Astrocyte (in vitro differentiated cells and primary cell): ENCODE measurements around the gene LINC00305. TPM values are rescaled to one million over a fixed set of nuclear protein-coding genes. Genes with fewer than 3 reads are reported as not detected.

Experiments
- DNase-seq: peaks from one replicate; pipeline ENCODE4 v3.0.0-alpha.2; 2010; ENCODE audit warnings: low read depth
- FAIRE-seq: peaks from 2 replicates; lab custom pipeline; 2011; peaks lifted over from hg19 to GRCh38; lab: Jason Lieb, UNC
- H2AFZ ChIP-seq: 2 replicates; pipeline ENCODE4 v1.6.0; 2012; ENCODE audit warnings: low read depth, low read length, inconsistent platforms
- H3K27ac ChIP-seq: 2 replicates; pipeline ENCODE4 v1.5.1; 2011; ENCODE audit warnings: low read depth, low read length, inconsistent platforms
- H3K27me3 ChIP-seq: 2 replicates; pipeline ENCODE4 v1.6.0; 2011; ENCODE audit warnings: low read length, inconsistent platforms; ENCODE audit not compliant: insufficient read depth
- H3K36me3 ChIP-seq: 2 replicates; pipeline ENCODE4 v1.5.1; 2011; ENCODE audit warnings: low read length, inconsistent platforms; ENCODE audit not compliant: insufficient read depth
- H3K4me1 ChIP-seq: 2 replicates; pipeline ENCODE4 v1.5.1; 2011; ENCODE audit warnings: low read length, inconsistent platforms; ENCODE audit not compliant: insufficient read depth
- H3K4me2 ChIP-seq: 2 replicates; pipeline ENCODE4 v1.6.0; 2012; ENCODE audit warnings: low read length, inconsistent platforms
- H3K4me3 ChIP-seq: 2 replicates; pipeline ENCODE4 v1.5.1; 2011; ENCODE audit warnings: low read depth, mild to moderate bottlenecking, low read length, inconsistent platforms; ENCODE audit not compliant: insufficient read depth
- H3K79me2 ChIP-seq: 2 replicates; pipeline ENCODE4 v1.6.0; 2012; ENCODE audit warnings: mild to moderate bottlenecking, low read length, inconsistent platforms; ENCODE audit not compliant: insufficient read depth
- H3K9ac ChIP-seq: 2 replicates; pipeline ENCODE4 v1.6.0; 2012; ENCODE audit warnings: mild to moderate bottlenecking, low read length, inconsistent platforms
- H3K9me3 ChIP-seq: 2 replicates; pipeline ENCODE4 v1.5.1; 2012; ENCODE audit warnings: low read depth, mild to moderate bottlenecking, low read length, inconsistent platforms; ENCODE audit not compliant: insufficient read depth
- H4K20me1 ChIP-seq: 2 replicates; pipeline ENCODE4 v1.6.0; 2012; ENCODE audit warnings: low read length, inconsistent platforms; ENCODE audit not compliant: insufficient read depth
- H3K27ac Mint-ChIP-seq: one replicate; pipeline ENCODE4 v1.8.0; 2021; ENCODE audit warnings: mild to moderate bottlenecking, mixed read lengths; ENCODE audit not compliant: unreplicated experiment
- H3K27me3 Mint-ChIP-seq: one replicate; pipeline ENCODE4 v1.8.0; 2021; ENCODE audit warnings: low read depth, mixed read lengths; ENCODE audit not compliant: unreplicated experiment
- H3K36me3 Mint-ChIP-seq: one replicate; pipeline ENCODE4 v1.8.0; 2021; ENCODE audit warnings: low read depth, mixed read lengths; ENCODE audit not compliant: unreplicated experiment
- H3K4me1 Mint-ChIP-seq: one replicate; pipeline ENCODE4 v1.8.0; 2021; ENCODE audit warnings: low read depth, mixed read lengths; ENCODE audit not compliant: unreplicated experiment
- H3K4me3 Mint-ChIP-seq: one replicate; pipeline ENCODE4 v1.8.0; 2021; ENCODE audit warnings: mild to moderate bottlenecking, moderate library complexity, mixed read lengths; ENCODE audit not compliant: unreplicated experiment
- H3K9me3 Mint-ChIP-seq: one replicate; pipeline ENCODE4 v1.8.0; 2021; ENCODE audit warnings: mild to moderate bottlenecking, mixed read lengths; ENCODE audit not compliant: unreplicated experiment
- CTCF ChIP-seq: IDR thresholded peaks from 2 replicates; pipeline ENCODE4 v1.5.1; 2011; ENCODE audit warnings: low read depth, mild to moderate bottlenecking, inconsistent platforms, low read length, moderate library complexity; ENCODE audit not compliant: insufficient read depth
- EZH2 ChIP-seq: IDR thresholded peaks from 2 replicates; pipeline ENCODE4 v1.6.1; 2012; ENCODE audit warnings: mild to moderate bottlenecking, low read length, inconsistent platforms; ENCODE audit not compliant: insufficient read depth
- total RNA-seq: library from RNA; stranded (reverse); gene quantifications from 2 replicates; pipeline ENCODE4 v1.2.1, GENCODE V29; 2021

The LINC00305 gene
- total RNA-seq, 1 donor from 2014 or later, result not detected

GRCh38 chr18:64118406-64118805 is 30.5 kb downstream of the LINC00305 start:
- no peak overlapping the region for H3K27ac Mint-ChIP-seq
- DNase-seq (no peak), FAIRE-seq (no peak)
- H3K36me3 Mint-ChIP-seq, result no peaks in the 10 kb centered on the region
- H3K4me3 ChIP-seq, result no peak overlapping the region
- H3K27me3 ChIP-seq, result no peaks in the 10 kb centered on the region
- H3K79me2 ChIP-seq, result no peaks in the 10 kb centered on the region
- H3K36me3 ChIP-seq, result no peaks in the 10 kb centered on the region
- H2AFZ ChIP-seq, result no peak overlapping the region
- H3K27ac ChIP-seq, result no peak overlapping the region
- no peaks in the 10 kb centered on the region for H3K9me3 Mint-ChIP-seq
- no peaks in the 10 kb centered on the region for H4K20me1 ChIP-seq
- no peak overlapping the region for H3K4me3 Mint-ChIP-seq
- H3K9ac ChIP-seq, result no peak overlapping the region
- H3K4me1 ChIP-seq, result no peaks in the 10 kb centered on the region
- TF ChIP-seq EZH2, result no peak
- no peak for TF ChIP-seq CTCF
- no peaks in the 10 kb centered on the region for H3K27me3 Mint-ChIP-seq
- peaks cover 8% of the 10 kb centered on the region for H3K4me1 Mint-ChIP-seq
- no peaks in the 10 kb centered on the region for H3K9me3 ChIP-seq
- H3K4me2 ChIP-seq, result no peak overlapping the region

GRCh38 chr18:64116571-64117175 is 32.2 kb downstream of the LINC00305 start:
- FAIRE-seq (no peak), DNase-seq (no peak)
- Histone ChIP-seq H3K9me3 (no peaks in the 10 kb centered on the region), H3K4me1 (no peaks in the 10 kb centered on the region), H3K27me3 (no peaks in the 10 kb centered on the region), H3K4me2 (no peak overlapping the region), H3K36me3 (no peaks in the 10 kb centered on the region), H3K4me3 (no peak overlapping the region), H2AFZ (no peak overlapping the region), H4K20me1 (no peaks in the 10 kb centered on the region), H3K27ac (no peak overlapping the region), H3K79me2 (no peaks in the 10 kb centered on the region), H3K9ac (no peak overlapping the region)
- peaks cover 9% of the 10 kb centered on the region for H3K4me1 Mint-ChIP-seq
- TF ChIP-seq EZH2, result no peak
- no peak for TF ChIP-seq CTCF
- H3K9me3 Mint-ChIP-seq, result no peaks in the 10 kb centered on the region
- no peaks in the 10 kb centered on the region for H3K27me3 Mint-ChIP-seq
- H3K36me3 Mint-ChIP-seq, result no peaks in the 10 kb centered on the region
- H3K4me3 Mint-ChIP-seq, result no peak overlapping the region
- H3K27ac Mint-ChIP-seq, result no peak overlapping the region

- H3K27ac Mint-ChIP-seq, result no peak overlapping the region
- no peaks in the 10 kb centered on the region for H3K27me3 ChIP-seq
- no peaks in the 10 kb centered on the region for H3K9me3 ChIP-seq
- H3K4me2 ChIP-seq, result no peak overlapping the region
- H3K4me1 ChIP-seq, result no peaks in the 10 kb centered on the region
- H3K4me3 Mint-ChIP-seq, result no peak overlapping the region
- no peak for TF ChIP-seq CTCF
- no peak for TF ChIP-seq EZH2
- no peaks in the 10 kb centered on the region for H3K9me3 Mint-ChIP-seq
- H3K36me3 Mint-ChIP-seq, result no peaks in the 10 kb centered on the region
- FAIRE-seq (no peak), DNase-seq (no peak)
- H3K4me1 Mint-ChIP-seq, result peaks cover 11% of the 10 kb centered on the region
- H3K27me3 Mint-ChIP-seq, result no peaks in the 10 kb centered on the region
- H3K27ac ChIP-seq, result no peak overlapping the region
- no peaks in the 10 kb centered on the region for H3K36me3 ChIP-seq
- H3K4me3 ChIP-seq, result no peak overlapping the region
- H4K20me1 ChIP-seq, result no peaks in the 10 kb centered on the region
- no peak overlapping the region for H2AFZ ChIP-seq
- H3K79me2 ChIP-seq, result no peaks in the 10 kb centered on the region
- H3K9ac ChIP-seq, result no peak overlapping the region
Measured at GRCh38 chr18:64115881-64116280, 33.0 kb downstream of the LINC00305 start.
